Stimulated activated CD4-positive, alpha-beta T cell treated with anti-CD3 and anti-CD28 coated beads, Interleukin-2, amount 100 ng/mL, for 24 hours (primary cell): ENCODE measurements around the gene MYO1C.
A peak's percentile ranks its signal among the peaks of the same experiment; 100 is the strongest.

Experiments used
- DNase-seq, 2 donors: peaks; one replicate each; pipeline ENCODE4 v3.0.0-alpha.2; 2020

MYO1C gene

DNA sequence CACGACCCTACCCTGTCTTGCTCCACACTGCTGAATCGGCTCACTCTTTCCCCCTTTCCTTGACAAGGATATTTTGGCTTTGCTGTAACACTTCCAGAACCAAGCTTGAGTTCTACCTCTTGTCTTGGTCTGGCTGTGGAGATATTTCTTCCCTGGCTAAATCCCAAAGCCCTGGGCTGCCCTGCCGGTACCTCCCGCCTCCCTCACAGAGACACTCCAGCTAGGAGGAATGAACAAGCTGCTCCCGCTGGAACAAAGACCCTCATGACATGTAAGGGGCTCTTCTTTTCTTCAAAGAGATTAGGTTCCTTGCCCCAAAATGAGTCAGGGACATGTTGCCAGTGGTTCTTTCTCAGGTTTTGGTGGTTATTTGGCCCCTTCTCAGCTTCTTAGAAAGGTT is 13.1 kb upstream of the MYO1C start:
- no peak for DNase-seq

DNA sequence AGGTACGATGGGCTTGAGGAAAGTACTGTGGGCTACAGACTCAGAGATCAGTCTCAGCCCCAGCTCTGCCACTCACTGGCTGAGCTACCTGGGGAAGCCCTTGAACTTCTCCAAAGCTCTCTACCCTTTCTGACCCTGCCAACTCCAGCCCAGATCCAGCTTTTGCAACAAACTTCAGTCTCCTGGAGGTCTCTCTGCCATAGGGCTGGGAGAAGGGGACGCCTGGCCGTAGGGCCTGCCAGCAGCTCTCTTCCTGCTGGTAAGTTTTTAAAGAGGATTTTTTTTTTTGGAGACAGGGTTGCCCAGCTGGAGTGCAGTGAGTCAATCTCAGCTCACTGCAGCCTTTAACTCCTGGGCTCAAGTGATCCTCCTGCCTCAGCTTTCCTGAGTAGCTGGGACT is 12.4 kb upstream of the MYO1C start:
- no peak for DNase-seq

DNA sequence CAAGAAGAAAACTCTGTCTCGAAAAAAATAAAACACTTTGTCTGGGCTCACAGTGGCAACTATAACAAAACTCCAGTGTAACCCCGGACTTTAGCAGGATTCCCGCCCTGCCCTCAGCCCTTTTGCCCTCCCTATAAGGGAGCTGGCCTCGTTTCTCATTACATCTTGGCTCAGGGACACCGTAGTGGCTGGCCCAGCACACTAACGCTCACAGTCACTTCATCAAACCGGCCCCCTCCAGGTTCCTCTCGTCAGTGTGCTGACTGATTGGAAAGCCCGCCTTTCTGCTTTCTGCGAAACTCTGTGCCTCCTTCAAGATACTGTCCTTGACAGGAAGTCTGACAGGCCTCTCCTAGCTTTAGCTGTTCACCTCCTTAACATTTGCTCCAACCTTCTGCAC is 11.2 kb upstream of the MYO1C start:
- no peak for DNase-seq

DNA sequence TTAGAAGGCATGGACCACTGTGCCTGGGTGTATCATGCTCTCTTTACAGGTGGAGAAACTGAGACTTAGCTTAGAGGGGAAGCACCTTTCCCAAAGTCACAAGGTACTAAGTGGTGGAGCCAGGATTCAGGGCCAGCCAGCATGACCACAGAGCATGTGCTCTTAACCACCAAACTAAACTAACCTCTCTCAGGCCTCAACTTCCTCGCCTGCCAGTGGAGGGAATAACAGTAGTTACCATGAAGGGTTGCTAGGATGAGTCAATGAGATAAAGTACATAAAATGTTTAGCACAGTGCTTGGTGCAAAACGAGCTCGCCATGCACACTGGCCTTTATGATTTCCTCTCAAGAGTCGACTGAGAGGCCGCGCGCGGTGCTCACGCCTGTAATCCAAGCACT is 6.4 kb upstream of the MYO1C start:
- no peak for DNase-seq

DNA sequence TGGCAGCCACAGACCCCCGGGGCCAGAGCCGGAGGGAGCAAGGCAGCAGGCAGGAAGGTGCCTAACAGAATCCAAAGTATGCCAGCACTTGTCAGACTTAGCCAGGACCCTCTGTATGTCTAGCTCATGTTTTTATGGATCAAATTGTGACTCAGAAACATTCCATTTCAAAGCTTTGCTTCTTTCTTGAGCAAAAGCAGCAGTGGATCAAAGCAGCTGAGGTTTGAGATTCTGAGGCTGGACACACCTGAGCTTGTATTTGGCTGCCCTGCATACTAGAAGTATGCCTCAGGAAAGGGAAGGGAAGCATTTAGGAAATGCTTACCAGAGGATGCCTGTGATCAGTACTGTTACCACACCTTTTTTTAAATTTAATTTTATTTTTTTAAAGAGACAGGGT is 5.7 kb upstream of the MYO1C start:
- DNase-seq, result no peak

DNA sequence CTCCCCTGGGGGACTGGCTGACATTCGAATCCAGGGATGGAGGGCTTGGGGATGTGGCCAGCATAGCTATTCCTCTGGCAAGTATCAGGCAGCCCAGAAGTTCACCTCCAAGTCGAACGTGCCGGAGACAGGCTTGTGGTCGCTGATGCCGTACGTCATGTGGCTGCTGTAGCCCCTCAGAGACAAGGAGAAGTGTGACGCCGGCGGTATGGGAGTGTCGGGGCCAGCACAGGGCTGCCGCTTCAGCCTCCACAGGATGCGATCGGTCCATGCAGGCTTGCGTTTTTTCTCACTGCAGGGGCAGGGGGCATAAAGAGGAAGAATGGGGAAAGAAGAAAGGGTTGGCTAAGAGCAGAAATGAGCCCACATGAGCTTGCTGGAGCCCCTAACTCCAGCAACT is 5.3 kb upstream of the MYO1C start:
- DNase-seq, result no peak

DNA sequence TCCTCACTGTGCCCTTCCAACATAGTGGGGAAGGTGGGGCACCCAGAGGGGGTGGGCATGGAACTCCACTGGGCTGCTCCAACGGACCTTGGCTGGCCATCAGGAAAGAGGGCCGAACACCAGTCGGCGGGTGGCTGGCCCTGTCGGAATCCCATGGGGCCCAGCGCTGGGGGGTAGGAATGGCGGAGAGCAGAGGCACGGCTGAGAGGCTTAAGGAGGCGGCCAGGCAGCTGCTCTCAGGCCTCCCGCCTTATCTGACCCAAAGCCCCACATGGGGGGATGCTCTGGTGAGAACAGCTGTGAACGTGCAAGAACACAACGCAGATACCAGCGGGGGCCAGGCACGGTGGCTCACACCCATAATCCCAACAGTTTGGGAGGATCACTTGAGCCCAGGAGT is 4.4 kb upstream of the MYO1C start:
- no peak for DNase-seq

DNA sequence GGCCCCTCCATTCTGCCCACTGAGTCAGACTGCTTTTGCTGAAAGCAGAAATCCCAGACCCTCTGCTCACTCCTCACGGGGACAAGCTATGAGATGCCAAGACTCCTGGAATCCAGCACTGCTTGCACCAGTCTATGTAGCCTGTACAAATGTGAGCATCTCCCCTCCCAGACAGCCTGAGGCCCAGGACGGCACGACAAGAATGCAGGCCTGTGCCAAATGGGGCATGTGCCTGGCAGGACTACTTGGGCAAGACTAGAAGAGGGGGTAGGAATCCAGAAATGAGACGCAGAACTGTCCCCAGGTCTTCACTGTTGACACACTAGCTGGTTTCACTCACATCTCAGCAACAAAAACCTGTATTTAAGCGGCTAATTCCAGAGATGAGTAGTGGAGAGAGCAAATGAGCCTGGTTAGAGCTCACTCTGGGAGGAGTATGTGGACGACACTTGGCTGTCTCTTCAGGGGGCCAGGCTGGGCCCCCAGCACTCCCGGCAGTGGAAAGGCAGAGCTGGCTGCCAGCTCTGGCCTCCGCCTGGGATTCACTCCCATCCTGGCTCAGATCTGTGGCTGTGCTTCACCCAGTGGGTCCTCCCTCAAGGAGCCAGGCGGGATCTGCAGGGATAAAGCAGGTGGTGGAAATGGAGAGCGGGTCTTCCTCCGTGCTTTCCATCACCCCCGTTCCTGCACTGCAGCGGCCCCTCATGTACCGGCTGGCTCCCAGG is 2.9 kb upstream of the MYO1C start:
- DNase-seq, result no peak

DNA sequence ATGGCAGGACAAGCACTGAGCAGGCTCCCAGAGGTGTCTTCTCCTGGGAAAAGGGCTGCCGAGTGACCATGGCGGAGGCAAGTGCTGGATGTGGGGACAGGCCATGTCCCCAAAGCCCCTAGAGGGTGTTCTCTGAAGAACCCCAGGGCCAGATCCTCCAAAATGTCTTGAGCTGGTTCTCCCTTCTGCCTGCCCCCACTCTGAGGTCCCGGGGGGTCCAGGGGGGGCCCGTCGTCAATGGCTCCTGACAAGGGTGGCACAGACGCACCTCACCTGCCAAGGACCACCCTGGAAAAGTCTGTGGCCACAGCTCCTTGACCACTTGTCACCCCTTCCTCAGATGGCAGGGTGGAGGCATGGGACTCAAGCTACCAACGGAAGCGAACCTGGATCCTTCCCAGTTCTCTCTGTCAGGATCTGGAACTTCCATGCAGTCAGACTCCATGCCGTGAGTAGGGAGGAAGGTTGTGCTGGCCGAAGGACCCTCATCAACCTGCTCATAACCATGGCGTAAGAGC is 2.3 kb upstream of the MYO1C start:
- no peak for DNase-seq

DNA sequence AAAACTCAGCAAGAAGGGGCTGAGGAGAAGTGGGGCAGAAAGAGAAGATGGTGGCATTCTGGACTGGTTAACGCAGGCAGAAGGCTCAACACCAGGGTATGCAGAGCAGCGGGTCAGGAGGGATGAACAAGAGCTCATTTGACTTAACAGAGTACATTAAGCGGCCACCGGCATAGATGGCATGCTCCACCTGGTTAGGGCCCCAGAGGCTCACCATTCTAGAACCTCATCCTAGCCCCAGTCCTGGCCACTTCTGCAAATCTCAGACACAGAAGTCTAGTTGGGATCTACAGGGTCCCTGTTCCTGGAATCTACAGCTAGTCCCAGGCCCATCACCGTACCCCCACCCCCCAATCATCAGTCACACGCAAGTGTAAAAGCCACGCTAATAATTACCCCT is 1.7 kb upstream of the MYO1C start:
- no peak for DNase-seq

DNA sequence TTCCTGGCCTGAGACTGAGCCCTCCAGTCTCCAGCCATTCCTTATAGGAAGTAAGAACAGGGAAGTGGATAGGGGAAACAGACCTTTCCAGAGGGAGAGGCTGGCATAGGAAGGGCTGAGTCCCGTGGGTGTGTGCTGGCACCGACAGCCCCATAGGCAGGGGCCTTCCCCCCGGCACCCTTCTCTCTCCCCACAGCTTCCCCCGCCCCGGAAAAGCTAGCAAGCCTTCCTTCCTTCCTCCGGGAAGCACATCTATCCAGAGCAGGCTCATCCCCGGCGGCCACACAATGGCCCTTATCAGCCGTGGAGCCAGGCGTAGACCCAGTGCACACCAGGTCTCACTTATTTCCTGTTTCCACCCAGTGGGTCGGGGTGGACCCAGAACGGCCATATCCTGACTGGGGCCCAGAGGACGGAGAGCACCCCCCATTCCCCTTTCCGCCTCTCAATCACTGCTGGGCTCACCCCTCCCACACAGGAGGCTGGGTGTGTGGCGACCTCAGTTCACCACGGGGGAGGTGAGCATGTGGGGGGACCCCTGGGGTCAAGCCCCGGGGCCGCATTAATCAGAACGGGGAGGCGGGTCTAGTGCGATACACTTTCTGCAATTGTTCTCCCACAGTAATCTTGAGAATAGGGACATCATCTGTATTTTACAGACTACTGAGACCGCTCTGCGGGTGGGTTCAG is 950 bp upstream of the MYO1C start:
- no peak for DNase-seq

DNA sequence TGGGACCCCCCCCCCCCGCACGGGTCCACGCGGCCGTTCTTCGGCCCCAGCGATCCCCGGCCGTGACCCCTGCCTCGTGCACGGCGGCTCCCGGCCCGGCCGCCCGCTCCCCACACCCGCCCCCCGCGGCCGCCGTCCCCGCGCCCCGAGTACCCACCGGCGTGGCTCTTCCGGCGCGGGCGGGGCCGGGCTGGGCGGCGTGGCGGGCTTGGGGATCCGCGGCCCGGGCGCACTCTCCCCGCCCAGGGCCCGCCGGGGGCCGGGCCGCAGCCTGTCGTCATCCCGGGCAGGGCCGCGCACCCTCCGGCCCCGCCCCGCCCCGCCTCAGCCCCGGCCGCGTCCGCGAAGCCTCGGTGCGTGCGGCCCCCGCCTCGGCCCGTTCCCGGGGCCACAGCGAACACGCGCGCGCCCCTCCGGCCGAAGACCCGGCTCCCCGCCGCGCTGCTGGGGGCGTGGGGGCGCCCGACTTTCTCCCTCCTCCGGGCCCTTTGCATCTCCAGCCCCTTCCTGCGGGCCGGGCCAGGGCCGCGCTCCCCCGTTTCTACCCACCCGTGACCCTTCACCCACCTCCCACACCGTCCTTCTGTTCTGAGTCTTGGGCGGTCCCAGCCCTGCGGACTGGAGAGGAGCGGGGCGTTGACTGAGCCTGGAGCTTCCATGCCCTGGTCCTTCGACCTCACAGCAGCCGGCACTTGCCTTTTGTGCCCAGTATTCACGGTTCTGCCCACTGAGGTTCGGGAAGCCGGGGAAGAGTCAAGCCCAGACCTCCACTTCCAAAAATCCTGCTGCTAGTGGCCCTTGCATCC is 840 bp downstream of the MYO1C start:
- DNase-seq, result peak; percentile 54 to 68

DNA sequence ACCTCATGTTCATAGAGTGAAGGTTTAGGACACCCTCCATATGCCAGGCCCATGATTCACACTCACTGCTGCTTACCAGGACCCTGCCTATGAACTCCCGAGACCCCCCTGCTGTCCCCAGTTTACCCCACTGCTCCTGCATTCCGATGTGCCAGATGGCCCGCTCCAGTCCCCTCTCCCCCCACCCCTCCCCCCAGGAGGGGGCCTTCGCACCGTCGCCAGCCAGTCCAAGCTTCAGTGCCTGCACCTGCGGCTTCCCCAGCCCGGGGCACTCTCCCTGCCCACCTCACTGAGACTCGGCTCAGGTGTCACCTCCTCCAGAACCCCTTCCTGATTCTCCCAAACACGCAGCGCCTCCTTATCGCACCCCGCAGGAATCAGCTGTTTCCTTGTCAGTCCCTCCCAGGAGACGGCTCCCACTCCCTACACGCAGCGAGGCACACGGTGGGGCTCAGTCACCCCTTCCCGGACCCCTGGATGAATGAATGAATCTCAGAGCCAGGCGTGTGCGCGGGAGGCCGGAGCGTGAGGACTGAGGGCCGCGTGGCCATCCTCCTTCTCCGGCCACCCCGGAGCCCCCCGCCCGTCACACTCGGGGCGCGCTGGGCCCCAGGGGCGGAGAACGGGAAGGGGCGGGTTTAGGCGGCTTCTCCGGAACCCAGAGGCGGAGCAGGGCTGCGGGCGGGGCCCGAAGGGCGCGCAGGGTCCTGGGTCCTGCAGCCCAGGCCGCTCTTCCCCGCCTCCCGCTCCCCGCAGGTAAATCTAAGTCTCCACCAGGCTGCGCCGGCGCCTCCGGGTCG is 1.6 kb downstream of the MYO1C start:
- DNase-seq, result peak; percentile 71 to 81

DNA sequence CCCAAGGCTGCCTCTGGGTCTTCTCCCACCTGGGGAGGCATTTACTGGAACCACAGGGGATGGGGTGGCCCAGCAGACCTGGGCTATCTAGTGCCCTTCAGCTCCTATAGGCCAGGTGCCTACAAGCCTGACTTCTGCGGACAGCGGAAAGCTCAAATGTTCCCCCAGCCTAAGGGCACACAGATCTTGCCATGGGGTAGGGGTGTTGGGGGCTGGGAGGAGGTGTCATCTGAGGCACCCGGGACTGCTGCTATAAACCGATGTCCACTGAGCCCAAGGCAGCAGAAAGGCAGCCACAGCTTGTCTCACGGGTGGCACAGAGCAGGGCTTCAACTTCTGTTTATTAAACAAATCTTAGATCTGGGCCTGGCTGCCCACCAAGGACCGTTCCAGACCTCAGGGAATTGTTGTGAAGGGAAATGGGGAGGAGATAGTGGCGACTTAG is 3.6 kb downstream of the MYO1C start:
- DNase-seq, result no peak

DNA sequence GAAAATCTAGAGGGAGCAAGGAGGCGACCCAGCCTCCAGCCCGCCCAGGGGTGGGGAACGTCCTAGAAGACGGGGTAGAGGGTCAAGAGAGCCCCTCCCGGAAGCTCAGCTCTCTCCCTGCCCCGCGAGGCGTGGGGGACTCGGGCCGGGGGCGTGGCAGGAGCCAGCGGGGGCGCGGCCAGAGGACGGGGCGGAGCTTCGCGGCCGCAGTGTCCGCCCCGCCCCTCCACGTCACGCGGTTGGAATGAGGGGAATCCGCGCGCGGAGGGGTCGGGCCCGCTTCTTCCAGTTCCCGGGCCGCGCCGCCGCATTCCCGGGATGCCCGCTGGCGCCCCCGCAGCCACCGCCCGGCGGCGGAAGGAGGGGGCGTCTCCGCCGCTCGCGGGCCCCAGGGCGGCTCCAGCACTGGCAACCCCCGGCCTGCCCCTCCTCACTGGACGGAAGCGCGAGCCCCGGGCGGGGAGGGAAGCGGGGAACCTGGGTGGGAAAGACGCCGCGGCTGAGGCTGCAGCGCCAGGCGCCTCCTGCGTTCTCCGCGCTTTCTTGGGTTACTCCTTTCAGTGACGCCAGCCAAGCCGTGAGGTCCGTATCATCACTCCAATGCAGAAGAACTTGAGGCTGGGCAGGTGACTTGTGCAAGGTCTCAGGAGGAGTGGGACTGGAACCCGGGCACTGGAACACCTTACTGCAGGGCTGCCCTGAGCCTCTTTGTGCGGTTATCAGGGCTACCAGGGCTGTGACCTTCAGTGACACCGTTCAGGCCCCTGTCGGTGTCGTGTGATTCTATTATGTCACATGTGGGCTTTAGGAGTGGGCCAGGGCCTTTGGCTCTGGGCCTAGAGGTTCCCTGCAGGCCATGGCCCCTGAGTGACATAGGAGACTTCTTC is 4.3 kb downstream of the MYO1C start:
- DNase-seq, result peak; percentile 71 to 78

DNA sequence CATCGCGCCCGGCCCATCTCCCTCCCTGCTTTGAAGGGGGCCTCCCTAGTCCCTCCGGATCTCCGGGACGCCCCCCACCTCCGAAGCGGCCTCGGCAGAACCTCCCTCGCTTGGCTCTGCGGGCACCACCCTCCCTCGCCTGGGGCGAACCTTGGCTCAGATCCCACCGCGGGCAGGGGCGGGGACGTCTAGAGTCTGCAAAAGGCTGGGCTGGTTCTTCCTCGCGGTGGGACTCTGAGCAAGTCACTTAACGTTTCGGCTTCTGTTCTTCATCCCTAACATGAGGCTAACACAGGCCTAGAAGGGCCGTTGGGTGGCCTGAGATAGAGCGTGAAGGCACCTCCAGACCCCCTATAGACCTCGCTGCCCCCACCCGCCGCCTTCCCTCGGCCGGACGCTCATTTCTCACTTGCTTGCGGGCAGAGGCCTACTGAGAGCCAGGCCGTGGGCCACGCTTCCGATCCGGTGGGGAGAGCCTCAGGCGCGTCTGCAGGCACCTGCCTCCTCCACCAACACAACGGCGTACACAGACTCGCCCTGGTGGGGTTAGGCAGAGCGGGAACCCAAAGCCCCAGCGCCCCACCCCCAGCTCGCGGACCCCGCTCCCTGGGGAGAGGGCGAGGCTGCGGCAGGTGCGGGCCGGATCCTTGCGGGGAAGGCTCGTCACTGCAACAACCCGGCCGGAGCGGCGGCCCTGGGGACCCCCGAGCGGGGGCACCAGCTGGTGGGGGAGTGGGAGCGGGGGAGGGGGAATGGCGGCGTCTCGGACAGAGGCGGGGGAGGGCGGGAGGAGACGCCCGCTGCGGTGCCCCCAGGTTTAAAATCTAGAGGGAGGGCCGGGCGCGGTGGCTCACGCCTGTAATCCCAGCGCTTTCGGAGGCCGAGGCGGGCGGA is 5.4 kb downstream of the MYO1C start:
- peak; percentile 76 to 78 for DNase-seq

DNA sequence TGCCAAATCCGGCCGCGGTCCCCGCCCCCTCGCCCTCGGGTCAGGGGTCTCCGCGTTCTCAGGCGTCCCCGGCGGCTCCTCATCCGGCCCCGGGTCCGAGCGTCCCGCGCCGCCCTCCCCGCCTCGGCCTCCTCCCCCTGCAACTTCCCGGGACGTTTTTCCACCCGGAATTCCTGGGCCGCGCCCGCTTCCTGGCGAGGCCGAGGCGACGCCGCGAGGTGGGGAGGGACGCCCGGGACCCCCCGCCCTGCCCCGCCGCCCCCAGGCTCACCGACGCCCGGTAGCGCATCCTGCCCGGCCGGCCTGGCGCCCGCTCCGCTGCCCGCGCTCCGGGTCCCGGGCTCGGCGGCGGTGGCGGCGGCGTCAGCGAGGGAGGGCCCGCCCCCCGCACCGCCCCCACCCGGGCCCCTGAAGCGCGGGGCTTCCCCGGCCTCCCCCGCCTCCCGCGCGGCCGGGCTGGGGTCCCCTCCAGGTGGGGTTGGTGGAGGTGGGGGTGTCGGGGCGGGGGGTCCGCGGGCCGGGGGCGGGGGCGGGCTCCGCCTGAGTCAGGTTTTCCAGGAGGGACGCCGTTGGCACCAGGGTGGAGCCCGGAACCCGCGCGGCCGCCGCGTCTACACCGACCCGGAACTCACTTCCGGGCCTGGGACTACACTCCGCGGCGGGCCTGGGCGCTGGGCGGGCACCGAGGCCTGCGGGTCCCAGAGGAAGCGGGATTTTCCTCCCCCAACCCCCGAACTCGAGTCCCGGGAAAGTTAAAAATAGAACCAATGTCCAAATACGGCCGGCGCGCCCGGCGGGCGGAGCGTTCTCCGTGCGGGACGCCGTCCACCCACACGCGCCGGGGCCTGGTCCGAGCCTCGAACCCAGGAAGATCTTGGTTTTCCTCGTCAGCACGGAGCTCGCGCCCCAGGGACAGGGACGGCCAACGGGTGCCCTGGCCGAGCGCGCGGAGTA is 6.8 kb downstream of the MYO1C start:
- peak; percentile 65 to 72 for DNase-seq

DNA sequence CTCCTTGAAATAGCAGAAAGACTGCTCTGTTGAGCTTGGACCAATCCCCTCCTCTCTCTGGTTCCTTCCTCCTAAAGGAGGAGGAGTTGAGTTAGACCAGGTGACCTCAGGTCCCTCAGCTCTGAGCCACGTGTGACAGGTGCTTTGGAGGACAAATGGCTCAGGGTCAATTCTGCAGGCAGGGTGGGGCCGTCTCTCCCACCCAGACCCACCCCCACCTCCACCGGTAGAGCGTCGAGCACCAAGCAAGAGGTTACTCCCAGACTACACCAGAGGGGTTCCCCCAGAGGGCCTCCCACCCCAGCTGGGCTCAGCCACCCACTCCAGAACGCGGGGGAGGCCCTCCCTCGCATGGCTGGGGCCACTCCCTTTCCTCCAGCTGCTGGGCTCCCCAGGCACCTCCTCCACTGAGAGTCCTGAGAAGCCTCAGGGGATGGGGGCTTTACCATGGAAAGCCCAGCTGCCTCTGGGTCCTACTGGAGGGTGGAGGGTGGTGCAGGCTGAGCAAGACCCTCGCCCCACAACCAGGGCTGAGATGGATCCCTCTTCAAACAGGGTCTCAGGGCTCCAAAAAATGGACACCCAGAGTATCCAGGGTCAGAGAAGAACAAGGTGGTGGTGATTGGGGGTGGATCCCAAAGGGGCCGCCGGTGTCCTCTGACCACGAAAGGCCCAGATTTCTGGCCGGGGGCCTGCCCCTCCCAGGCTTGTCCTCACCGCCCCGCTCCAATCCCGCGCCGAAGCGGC is 7.6 kb downstream of the MYO1C start:
- DNase-seq, result peak in 1 of 2 donors; percentile 26
